Raji (cell line): ENCODE measurements around the gene CNTFR.

Experiments used
- POLR2A ChIP-seq: IDR thresholded peaks from 2 replicates; pipeline ENCODE4 v1.6.1; 2011; ENCODE audit warnings: low read depth, low read length, control low read depth; ENCODE audit not compliant: insufficient read depth

Gene CNTFR

GRCh38 chr9:34603610-34604231 is 14.2 kb upstream of the CNTFR start:
- TF ChIP-seq POLR2A: no peak

GRCh38 chr9:34601937-34602573 is 12.5 kb upstream of the CNTFR start:
- TF ChIP-seq POLR2A: no peak

GRCh38 chr9:34600908-34601307 is 11.4 kb upstream of the CNTFR start:
- TF ChIP-seq POLR2A: no peak

GRCh38 chr9:34599546-34599945 is 10.0 kb upstream of the CNTFR start:
- no peak for TF ChIP-seq POLR2A

- no peak for TF ChIP-seq POLR2A
These were observed 4.7 kb upstream of the CNTFR start for GRCh38 chr9:34594177-34594576.

- no peak for TF ChIP-seq POLR2A
These were observed 3.5 kb upstream of the CNTFR start for GRCh38 chr9:34592895-34593601.

- TF ChIP-seq POLR2A: no peak
These were observed 2.7 kb upstream of the CNTFR start for GRCh38 chr9:34591917-34592866.

- no peak for TF ChIP-seq POLR2A
These were observed 1.9 kb upstream of the CNTFR start for GRCh38 chr9:34591248-34591916.

- TF ChIP-seq POLR2A: no peak
These were observed 1.1 kb upstream of the CNTFR start for GRCh38 chr9:34590381-34591247.

GRCh38 chr9:34588671-34589635 is 571 bp downstream of the CNTFR start:
- TF ChIP-seq POLR2A: no peak

- TF ChIP-seq POLR2A: no peak
These were observed 2.3 kb downstream of the CNTFR start for GRCh38 chr9:34587271-34587670.

GRCh38 chr9:34585946-34586669 is 3.4 kb downstream of the CNTFR start:
- no peak for TF ChIP-seq POLR2A
